ENCODE results near the gene SPSB4. TPM values are rescaled to one million over a fixed set of nuclear protein-coding genes. Genes with fewer than 3 reads are reported as not detected.
"Not testable (repeated sequence)": the region's sequence is repeated elsewhere in the genome, so short reads cannot be mapped to it uniquely, and the experiment has no call there.

Gene SPSB4
- total RNA-seq, 2 experiments from 2014 or later = not detected

GRCh38 chr3:141109751-141110150, 58.6 kb downstream of the SPSB4 start:
- H3K27ac Mint-ChIP-seq = no peak overlapping the region
- no peaks in the 10 kb centered on the region for H3K27me3 Mint-ChIP-seq
- DNase-seq = no peak
- no peak overlapping the region for H3K4me3 Mint-ChIP-seq
- peaks cover 2% of the 10 kb centered on the region for H3K9me3 Mint-ChIP-seq
- no peaks in the 10 kb centered on the region for H3K36me3 Mint-ChIP-seq (ENCODE audit: low read depth)
- no peaks in the 10 kb centered on the region for H3K4me1 Mint-ChIP-seq
- ChIA-PET CTCF (interaction anchor here (0.9 kb wide), 1 partner anchor 110 kb away, joined by 5 read pairs; no protein-coding TSS in a partner anchor), POLR2A (no interaction called here)

- no peak for DNase-seq
- Mint-ChIP-seq H3K4me1 (no peaks in the 10 kb centered on the region), H3K9me3 (peaks cover 2% of the 10 kb centered on the region), H3K4me3 (no peak overlapping the region), H3K36me3 (ENCODE audit: low read depth) (no peaks in the 10 kb centered on the region), H3K27me3 (no peaks in the 10 kb centered on the region), H3K27ac (no peak overlapping the region)
- POLR2A ChIA-PET = interaction anchor here (0.6 kb wide), 1 partner anchor 137 kb away, joined by 3 read pairs; no protein-coding TSS in a partner anchor
- CTCF ChIA-PET = no interaction called here
Measured at GRCh38 chr3:141110322-141110721, 59.2 kb downstream of the SPSB4 start.

- CTCF ChIA-PET = interaction anchor here (1.6 kb wide), 1 partner anchor 11 kb away, joined by 4 read pairs; no protein-coding TSS in a partner anchor
- Mint-ChIP-seq H3K4me1 (no peaks in the 10 kb centered on the region), H3K36me3 (ENCODE audit: low read depth) (no peaks in the 10 kb centered on the region), H3K27me3 (no peaks in the 10 kb centered on the region), H3K27ac (no peak overlapping the region), H3K4me3 (no peak overlapping the region), H3K9me3 (peaks cover 2% of the 10 kb centered on the region)
- DNase-seq = no peak
- POLR2A ChIA-PET = no interaction called here
Measured at GRCh38 chr3:141111364-141112155, 60.4 kb downstream of the SPSB4 start.

- CTCF ChIA-PET = interaction anchor here (1.6 kb wide), 1 partner anchor 13 kb away, joined by 4 read pairs; no protein-coding TSS in a partner anchor
- POLR2A ChIA-PET = no interaction called here
- Mint-ChIP-seq H3K36me3 (ENCODE audit: low read depth) (no peaks in the 10 kb centered on the region), H3K27ac (no peak overlapping the region), H3K4me1 (no peaks in the 10 kb centered on the region), H3K9me3 (peaks cover 2% of the 10 kb centered on the region), H3K4me3 (no peak overlapping the region), H3K27me3 (no peaks in the 10 kb centered on the region)
- no peak for DNase-seq
Measured at GRCh38 chr3:141112686-141113297, 61.6 kb downstream of the SPSB4 start.

GRCh38 chr3:141113680-141114079, 62.5 kb downstream of the SPSB4 start:
- H3K27me3 Mint-ChIP-seq; POLR2A ChIA-PET; H3K27ac Mint-ChIP-seq; H3K9me3 Mint-ChIP-seq; H3K4me3 Mint-ChIP-seq; DNase-seq; H3K36me3 Mint-ChIP-seq (ENCODE audit: low read depth); H3K4me1 Mint-ChIP-seq; CTCF ChIA-PET: not testable (repeated sequence)

GRCh38 chr3:141114179-141114745, 63.1 kb downstream of the SPSB4 start:
- no peak overlapping the region for H3K4me3 Mint-ChIP-seq
- CTCF ChIA-PET = interaction anchor here (1.5 kb wide), 1 partner anchor 9 kb away, joined by 5 read pairs; no protein-coding TSS in a partner anchor
- H3K36me3 Mint-ChIP-seq (ENCODE audit: low read depth) = no peaks in the 10 kb centered on the region
- no peak for DNase-seq
- no peaks in the 10 kb centered on the region for H3K4me1 Mint-ChIP-seq
- POLR2A ChIA-PET = no interaction called here
- H3K27me3 Mint-ChIP-seq = peaks cover 7% of the 10 kb centered on the region
- peaks cover 2% of the 10 kb centered on the region for H3K9me3 Mint-ChIP-seq
- no peak overlapping the region for H3K27ac Mint-ChIP-seq

- DNase-seq = no peak
- Mint-ChIP-seq H3K4me3 (no peak overlapping the region), H3K27me3 (peaks cover 13% of the 10 kb centered on the region), H3K4me1 (no peaks in the 10 kb centered on the region), H3K9me3 (peaks cover 2% of the 10 kb centered on the region), H3K27ac (no peak overlapping the region), H3K36me3 (ENCODE audit: low read depth) (no peaks in the 10 kb centered on the region)
- POLR2A ChIA-PET = no interaction called here
- CTCF ChIA-PET = interaction anchor here (1.5 to 2.1 kb wide), 2 partner anchors 9 to 77 kb away, joined by 5 to 6 read pairs; no protein-coding TSS in a partner anchor
Measured at GRCh38 chr3:141114816-141115460, 63.8 kb downstream of the SPSB4 start.

GRCh38 chr3:141115789-141116541, 64.8 kb downstream of the SPSB4 start:
- POLR2A ChIA-PET = no interaction called here
- no peak overlapping the region for H3K27ac Mint-ChIP-seq
- no peak for DNase-seq
- no peaks in the 10 kb centered on the region for H3K4me1 Mint-ChIP-seq
- no peaks in the 10 kb centered on the region for H3K9me3 Mint-ChIP-seq
- CTCF ChIA-PET = interaction anchor here (1.5 to 2.1 kb wide), 3 partner anchors 10 to 76 kb away, joined by 4 to 6 read pairs (median 5); no protein-coding TSS in a partner anchor
- H3K36me3 Mint-ChIP-seq (ENCODE audit: low read depth) = no peaks in the 10 kb centered on the region
- H3K27me3 Mint-ChIP-seq = peaks cover 20% of the 10 kb centered on the region
- H3K4me3 Mint-ChIP-seq = no peak overlapping the region

- POLR2A ChIA-PET = no interaction called here
Measured at GRCh38 chr3:141116721-141117120, 65.6 kb downstream of the SPSB4 start.

GRCh38 chr3:141117982-141118381, 66.8 kb downstream of the SPSB4 start:
- H3K4me3 Mint-ChIP-seq; POLR2A ChIA-PET; CTCF ChIA-PET; H3K9me3 Mint-ChIP-seq; H3K36me3 Mint-ChIP-seq (ENCODE audit: low read depth); H3K27ac Mint-ChIP-seq; H3K4me1 Mint-ChIP-seq; DNase-seq: not testable (repeated sequence)
- H3K27me3 Mint-ChIP-seq = peaks cover 29% of the 10 kb centered on the region

More at GRCh38 chr3:141116721-141117120, 65.6 kb downstream of the SPSB4 start:
- no peak for DNase-seq
- H3K27me3 Mint-ChIP-seq = peaks cover 26% of the 10 kb centered on the region
- H3K9me3 Mint-ChIP-seq = no peaks in the 10 kb centered on the region
- no peaks in the 10 kb centered on the region for H3K4me1 Mint-ChIP-seq
- no peak overlapping the region for H3K4me3 Mint-ChIP-seq
- no peaks in the 10 kb centered on the region for H3K36me3 Mint-ChIP-seq (ENCODE audit: low read depth)
- CTCF ChIA-PET = interaction anchor here (0.8 to 2.1 kb wide), 3 partner anchors 12 to 75 kb away, joined by 3 to 6 read pairs (median 4); no protein-coding TSS in a partner anchor
- H3K27ac Mint-ChIP-seq = no peak overlapping the region

GRCh38 chr3:141122455-141123030, 71.4 kb downstream of the SPSB4 start:
- Mint-ChIP-seq H3K4me3 (no peak overlapping the region), H3K27me3 (peaks cover 29% of the 10 kb centered on the region), H3K4me1 (no peaks in the 10 kb centered on the region), H3K9me3 (no peaks in the 10 kb centered on the region), H3K27ac (no peak overlapping the region), H3K36me3 (ENCODE audit: low read depth) (no peaks in the 10 kb centered on the region)
- no peak for DNase-seq
- ChIA-PET POLR2A (no interaction called here), CTCF (no interaction called here)
